Activated CD4-positive, alpha-beta T cell treated with anti-CD3 and anti-CD28 coated beads, Interleukin-2, amount 50 U/mL, for 16 hours (primary cell): ENCODE data around the gene BRIP1.
"Not testable (repeated sequence)": the region's sequence is repeated elsewhere in the genome, so short reads cannot be mapped to it uniquely, and the experiment has no call there.

ENCODE experiments used
- DNase-seq: peaks from one replicate; pipeline ENCODE4 v3.0.0-alpha.2; 2020

BRIP1 gene

DNA sequence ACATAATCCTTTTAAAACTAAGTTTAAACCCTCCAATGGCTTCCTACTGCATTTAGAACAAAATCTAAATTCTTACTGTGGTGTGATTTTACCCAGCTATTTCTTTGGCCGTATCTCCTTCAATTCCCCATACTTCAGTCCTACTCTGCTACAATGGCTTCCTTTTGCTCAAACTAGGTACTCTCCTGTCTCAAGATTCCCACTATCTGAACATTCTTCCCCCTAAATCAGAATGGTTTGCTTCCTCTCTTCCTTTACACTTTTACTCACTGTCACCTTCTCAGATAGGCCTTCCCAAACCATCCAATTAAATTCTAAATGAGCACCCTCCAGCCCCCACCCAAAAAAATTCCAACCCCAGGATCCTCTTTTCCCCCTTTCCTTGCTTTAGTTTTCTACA is 109.2 kb downstream of the BRIP1 start:
- no peak for DNase-seq

DNA sequence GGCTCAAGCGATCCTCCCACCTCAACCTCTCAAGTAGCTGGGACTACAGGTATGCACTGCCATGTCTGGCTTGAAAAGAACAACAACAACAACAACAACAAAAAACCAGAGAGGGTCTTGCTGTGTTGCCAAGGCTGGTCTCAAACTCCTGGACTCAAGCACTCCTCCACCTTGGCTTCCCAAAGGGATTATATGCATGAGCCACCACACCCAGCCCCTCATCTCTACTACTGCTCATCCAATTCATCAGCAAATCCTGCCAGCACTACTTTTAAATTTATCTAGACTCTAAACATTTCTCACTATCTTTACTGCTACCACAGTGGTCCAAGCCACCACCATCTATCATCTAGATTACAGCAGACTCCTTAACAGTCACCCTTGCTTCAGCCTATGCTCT is 109.6 kb downstream of the BRIP1 start:
- no peak for DNase-seq

DNA sequence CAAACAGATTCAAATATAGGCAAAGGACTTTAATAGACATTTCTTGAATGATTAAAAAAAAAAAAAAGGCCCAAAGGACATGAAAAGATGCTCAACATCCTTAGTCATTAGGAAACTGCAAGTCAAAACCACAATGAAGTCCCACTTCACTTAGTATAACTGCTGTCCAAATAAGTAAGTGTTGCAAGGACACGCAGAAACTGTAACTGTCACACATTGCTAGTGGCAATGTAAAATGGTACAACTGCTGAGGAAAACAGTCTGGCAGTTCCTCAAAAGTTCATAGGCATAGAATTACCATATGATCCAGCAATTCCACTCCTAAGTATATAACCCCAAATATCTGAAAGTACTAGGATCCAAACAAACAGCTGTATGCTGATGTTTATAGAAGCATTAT is 112.7 kb downstream of the BRIP1 start:
- DNase-seq: peak; percentile 71

- DNase-seq: no peak
These were observed 113.4 kb downstream of the BRIP1 start for GRCh38 chr17:61749823-61750404.

GRCh38 chr17:61746248-61746985 is 116.9 kb downstream of the BRIP1 start:
- DNase-seq: no peak

GRCh38 chr17:61744804-61745203 is 118.5 kb downstream of the BRIP1 start:
- no peak for DNase-seq

GRCh38 chr17:61744252-61744651 is 119.1 kb downstream of the BRIP1 start:
- no peak for DNase-seq

- DNase-seq: no peak
These were observed 119.6 kb downstream of the BRIP1 start for GRCh38 chr17:61743766-61744165.

DNA sequence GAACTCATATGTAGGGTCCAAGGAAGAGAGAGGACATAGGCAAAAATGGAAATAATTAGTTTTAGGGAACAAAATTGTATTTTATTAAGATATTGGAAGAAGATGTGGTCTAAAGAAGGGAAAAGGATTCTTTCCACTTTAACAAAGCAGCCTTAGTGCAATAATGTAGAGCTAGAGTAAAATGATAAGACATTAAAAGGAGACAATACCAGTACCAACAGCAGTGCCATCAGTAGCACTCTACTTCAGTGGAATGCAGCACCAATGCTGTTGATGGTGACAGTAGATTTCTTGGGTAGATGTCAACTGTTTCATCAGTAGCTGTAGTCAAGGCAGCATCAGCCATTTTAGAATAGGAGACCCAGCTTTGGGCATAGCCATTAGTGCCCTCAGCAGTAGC is 124.3 kb downstream of the BRIP1 start:
- no peak for DNase-seq

GRCh38 chr17:61738249-61738648 is 125.1 kb downstream of the BRIP1 start:
- DNase-seq: no peak

GRCh38 chr17:61737820-61738219 is 125.5 kb downstream of the BRIP1 start:
- DNase-seq: no peak

DNA sequence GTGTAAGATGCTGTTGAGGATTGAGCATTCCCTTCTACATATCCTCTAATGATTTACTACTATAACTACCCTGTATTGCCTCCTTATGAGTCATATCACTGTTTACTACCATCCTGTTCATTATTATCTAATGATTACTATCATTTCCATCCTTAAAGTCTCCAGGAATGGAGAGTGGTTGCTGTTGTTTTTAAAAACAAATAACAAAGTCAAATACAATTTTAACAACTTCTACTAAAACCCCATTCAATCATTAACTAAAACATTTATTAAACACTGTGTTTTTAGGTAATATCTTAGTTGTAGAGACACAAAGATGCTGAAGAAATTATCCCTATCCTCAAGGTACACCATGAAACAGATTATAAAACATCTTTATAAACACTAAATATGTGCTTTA is 126.9 kb downstream of the BRIP1 start:
- no peak for DNase-seq

DNA sequence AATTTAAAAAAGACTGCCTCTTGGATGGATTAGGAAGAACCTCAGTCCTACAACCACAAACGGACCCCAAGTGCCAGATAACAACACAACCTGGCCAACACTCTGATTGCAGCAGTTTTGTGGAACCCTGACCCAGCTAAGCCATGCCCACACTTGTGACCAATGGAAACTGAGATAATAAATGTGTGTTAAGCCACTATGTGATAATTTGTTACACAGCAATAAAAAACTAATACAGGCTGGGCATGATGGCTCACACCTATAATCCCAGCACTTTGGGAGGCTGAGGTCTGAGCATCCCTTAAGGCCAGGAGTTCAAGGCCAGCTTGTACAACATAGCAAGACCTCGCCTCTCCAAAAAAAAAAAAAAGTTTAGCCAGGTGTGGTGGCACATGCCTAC is 127.5 kb downstream of the BRIP1 start:
- no peak for DNase-seq

- no peak for DNase-seq
These were observed 128.9 kb downstream of the BRIP1 start for GRCh38 chr17:61734466-61734865.

GRCh38 chr17:61734012-61734411 is 129.3 kb downstream of the BRIP1 start:
- DNase-seq: no peak

- DNase-seq: no peak
These were observed 130.3 kb downstream of the BRIP1 start for GRCh38 chr17:61733021-61733420.

DNA sequence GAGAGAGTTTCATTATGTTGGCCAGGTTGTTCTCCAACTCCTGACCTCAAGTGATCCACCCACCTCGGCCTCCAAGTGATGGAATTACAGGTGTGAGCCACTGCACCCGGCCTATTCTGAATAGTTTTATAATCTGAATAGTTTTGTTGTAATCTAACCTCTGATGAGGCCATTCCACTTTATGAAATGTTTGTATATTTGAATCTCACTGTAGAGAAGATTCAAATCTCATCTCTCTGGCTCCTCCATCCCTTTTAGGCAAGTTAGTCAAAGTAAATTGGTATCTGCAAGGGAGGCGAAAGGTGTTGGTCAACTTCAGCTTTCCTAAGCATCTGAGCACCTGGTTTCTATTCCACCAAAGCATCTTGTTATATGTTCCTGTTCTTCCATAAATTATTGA is 131.2 kb downstream of the BRIP1 start:
- DNase-seq: no peak

GRCh38 chr17:61731330-61731729 is 132.0 kb downstream of the BRIP1 start:
- DNase-seq: no peak

DNA sequence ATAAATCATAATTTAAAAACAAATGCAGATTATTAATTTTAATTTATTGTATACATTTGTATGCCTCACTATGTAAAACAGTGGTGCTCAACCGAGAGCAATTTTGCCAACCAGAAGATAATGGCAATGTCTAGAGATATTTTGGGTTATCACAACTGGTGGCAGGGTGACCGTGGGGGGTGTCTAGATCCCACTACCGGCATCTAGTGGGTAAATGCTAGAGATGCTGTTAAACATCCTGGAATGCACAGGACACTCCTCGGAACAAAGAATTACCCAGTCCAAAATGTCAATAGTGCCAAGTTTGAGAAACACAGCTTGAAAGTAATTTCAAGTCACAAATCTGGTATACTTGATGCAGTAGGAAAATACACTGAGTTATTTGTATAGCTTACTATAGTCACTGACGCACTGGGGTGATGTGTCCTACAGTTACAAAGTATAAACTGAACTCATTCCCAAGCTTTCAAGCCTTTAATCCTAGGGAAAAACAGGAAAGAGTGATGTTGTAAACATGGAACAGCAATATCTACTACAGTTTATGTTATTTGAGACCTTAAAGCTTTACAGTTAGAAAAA is 133.5 kb downstream of the BRIP1 start:
- DNase-seq: no peak

DNA sequence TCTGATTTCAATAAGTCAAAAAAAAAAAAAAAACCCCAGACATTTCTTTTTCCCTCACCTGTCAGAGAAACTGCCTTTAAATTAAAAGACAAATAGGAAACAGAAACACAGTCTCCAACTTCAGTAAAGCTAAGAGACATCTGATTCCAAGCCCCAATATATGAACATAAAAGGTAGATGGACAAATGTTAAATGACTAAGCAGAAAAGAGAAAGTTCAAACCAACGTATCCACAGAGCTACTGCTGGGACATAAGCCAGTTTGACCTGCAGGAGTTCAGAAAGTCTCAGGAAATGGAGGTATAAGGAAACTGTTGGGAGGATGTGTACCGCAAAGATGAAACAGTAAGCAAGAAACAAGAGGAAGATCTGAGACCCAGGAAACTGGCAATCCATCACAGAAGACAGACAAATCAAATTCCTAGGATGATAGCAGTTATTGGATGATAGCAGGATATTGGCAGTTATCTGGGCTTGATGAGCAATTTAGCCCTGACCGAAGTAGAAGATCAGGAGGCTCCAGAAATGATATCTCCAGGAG is 135.0 kb downstream of the BRIP1 start:
- DNase-seq: no peak

DNA sequence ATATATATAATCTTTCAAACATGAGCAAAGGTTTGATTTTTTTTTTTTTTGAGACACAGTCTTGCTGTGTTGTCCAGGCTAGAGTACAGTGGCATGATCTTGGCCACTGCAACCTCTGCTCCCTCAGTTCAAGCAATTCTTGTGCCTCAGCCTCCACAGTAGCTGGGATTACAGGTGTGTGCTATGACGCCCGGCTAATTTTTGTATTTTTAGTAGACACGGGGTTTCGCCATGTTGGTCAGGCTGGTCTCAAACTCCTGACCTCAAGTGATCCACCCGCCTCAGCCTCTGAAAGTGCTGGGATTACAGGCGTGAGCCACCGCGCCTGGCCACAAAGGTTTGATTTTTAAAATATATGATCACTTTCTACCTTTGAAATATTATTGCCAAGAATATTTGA is 135.5 kb downstream of the BRIP1 start:
- DNase-seq: not testable (repeated sequence)

DNA sequence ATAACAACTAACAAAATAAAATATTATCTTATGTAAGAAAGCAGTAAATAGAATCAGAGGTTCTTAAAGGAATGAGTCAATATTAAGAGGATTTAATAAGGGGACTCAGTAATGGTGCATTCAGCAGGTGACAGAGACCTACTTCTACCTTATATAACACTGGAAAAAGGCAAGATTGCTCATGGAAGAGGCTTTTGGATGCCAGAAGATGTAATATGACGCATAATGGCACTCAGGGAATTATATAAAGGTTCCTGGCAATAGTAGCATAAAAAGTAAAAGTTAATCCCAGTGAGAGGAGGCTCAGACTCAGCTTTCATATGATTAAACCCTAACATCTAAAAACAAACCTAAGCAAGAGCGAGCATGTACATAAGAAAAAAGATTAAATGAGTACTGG is 136.4 kb downstream of the BRIP1 start:
- DNase-seq: no peak

DNA sequence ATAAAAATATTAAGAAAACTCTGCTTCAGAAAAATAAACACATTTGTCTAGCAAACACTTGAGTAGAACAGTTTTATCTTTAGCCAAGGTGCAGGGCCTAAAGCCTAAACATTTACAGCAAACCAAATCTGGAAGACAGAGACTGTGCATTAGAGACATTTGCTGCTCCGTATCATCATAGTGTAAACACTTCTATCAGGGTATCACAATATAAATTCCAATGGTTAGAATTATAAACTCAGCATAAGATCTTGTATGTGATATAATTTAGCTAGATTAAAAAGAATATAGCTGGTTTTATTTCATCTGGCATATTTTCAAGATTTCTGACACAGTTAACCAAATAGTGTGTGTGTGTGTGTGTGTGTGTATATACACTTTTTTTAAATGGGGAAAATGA is 138.6 kb downstream of the BRIP1 start:
- DNase-seq: no peak

DNA sequence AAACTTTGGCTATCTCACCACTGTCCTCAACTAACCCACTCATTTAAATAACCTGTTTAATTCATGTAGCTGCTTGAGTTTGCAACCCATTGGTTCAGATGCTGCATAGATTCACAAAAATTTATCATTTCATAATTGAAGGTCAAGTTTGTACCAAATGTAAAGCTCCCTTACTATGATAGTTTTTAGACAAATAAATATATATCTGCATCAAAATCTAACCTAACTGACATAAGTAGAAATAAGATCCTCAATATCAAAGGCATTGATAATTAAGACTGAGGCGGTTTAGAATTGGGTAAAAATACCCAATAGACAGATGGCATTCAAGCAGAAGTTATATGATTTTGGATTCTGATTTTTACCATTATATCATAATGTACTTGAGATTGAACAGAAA is 139.4 kb downstream of the BRIP1 start:
- no peak for DNase-seq
